ENCODE results near the gene ACAN. TPM values are rescaled to one million over a fixed set of nuclear protein-coding genes. Genes with fewer than 3 reads are reported as not detected.

ACAN gene
- total RNA-seq, 4 donors from 2014 or later, result 0.60 to 11.4 (median 1.8) TPM

DNA sequence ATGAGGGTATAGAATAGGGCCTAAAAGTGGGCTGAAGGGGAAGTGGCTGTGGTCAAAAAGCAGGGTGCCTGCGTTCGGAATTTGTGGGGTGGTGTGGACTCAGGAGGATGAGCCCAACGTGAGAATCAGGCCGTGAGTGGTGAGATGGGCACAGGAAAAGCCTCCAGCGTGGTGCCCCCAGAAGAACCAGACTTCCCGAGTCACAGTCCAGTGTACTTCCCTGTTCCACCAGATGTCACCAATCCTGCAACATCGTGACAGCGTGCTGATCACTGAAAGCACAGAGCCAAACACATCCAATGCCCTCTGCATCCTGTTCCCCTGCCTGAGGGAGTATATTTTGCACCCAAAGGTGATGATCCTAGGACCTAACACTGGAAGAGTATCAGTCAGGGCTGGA lies 20.8 kb upstream of the ACAN start:
- whole genome bisulfite sequencing, 2 donors, result 72 to 74% methylated on average over 8 of the region's 8 CpGs
- H3K27me3 ChIP-seq, result no peaks in the 10 kb centered on the region
- DNase-seq (ENCODE audit: low spot score in 2 of 2), result no peak

DNA sequence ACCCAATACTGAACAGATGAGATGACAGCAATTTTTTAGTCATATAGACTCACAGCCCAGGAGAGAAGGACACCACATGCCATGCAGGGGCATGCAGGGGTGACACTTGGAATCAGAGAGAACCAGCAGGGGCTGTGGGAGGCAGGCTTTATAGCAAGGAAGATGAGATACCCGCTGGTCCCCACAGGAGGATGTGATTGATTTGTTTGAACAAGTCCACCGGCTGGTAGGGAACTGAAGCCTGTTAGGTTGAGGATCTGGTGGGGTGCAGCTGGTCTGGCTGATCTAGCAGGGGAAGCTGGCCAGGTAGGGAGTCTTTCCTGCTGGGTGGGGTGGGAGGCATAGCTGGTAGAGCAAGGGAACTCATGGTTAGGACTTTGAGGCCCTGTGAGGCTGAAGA lies 18.0 kb upstream of the ACAN start:
- DNase-seq (ENCODE audit: low spot score in 2 of 2), result no peak
- WGBS, 2 donors, result 70 to 76% methylated on average over 2 of the region's 2 CpGs
- peaks cover 0 to 3% (median 0%) of the 10 kb centered on the region in 4 donors for H3K9me3 ChIP-seq
- no peaks in the 10 kb centered on the region for H3K36me3 ChIP-seq
- TF ChIP-seq, protein P1, sequence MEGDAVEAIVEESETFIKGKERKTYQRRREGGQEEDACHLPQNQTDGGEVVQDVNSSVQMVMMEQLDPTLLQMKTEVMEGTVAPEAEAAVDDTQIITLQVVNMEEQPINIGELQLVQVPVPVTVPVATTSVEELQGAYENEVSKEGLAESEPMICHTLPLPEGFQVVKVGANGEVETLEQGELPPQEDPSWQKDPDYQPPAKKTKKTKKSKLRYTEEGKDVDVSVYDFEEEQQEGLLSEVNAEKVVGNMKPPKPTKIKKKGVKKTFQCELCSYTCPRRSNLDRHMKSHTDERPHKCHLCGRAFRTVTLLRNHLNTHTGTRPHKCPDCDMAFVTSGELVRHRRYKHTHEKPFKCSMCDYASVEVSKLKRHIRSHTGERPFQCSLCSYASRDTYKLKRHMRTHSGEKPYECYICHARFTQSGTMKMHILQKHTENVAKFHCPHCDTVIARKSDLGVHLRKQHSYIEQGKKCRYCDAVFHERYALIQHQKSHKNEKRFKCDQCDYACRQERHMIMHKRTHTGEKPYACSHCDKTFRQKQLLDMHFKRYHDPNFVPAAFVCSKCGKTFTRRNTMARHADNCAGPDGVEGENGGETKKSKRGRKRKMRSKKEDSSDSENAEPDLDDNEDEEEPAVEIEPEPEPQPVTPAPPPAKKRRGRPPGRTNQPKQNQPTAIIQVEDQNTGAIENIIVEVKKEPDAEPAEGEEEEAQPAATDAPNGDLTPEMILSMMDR (IDR thresholded peaks at IDR 0.05), result no peak
- TF ChIP-seq POLR2A (IDR thresholded peaks at IDR 0.05), result no peak
- H3K4me1 ChIP-seq, result no peaks in the 10 kb centered on the region
- no peak overlapping the region for H3K4me3 ChIP-seq
- H3K27ac ChIP-seq, result no peak overlapping the region
- H3K27me3 ChIP-seq, result no peaks in the 10 kb centered on the region

More for the DNA sequence above, 20.8 kb upstream of the ACAN start:
- H3K9me3 ChIP-seq, result peaks cover 0 to 3% (median 0%) of the 10 kb centered on the region in 4 donors
- no peaks in the 10 kb centered on the region for H3K36me3 ChIP-seq
- H3K4me3 ChIP-seq, result no peak overlapping the region
- no peaks in the 10 kb centered on the region for H3K4me1 ChIP-seq
- H3K27ac ChIP-seq, result no peak overlapping the region
- TF ChIP-seq, protein P1 (IDR thresholded peaks at IDR 0.05), result no peak
- TF ChIP-seq POLR2A (IDR thresholded peaks at IDR 0.05), result no peak
- TF ChIP-seq EP300 (IDR thresholded peaks at IDR 0.05), result no peak

DNA sequence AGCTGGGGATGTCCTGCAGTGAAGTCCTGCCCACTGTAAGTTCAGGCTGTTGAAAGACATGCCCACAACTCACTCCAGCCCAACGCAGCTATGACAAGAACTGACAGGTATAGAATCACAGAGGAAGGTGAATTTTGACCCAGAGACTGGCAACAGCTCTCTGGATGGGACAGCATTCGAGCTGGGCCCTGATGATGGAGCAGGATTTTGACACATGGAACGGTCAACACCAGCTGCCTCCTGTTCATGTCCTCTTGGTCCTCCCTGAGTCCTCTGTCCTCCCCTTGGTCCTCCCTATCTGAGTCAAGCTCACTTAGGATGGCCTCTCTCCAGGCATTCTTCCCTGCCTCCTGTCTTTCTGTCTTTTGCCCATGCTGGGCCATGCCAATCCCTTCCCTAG lies 15.2 kb upstream of the ACAN start:
- H3K27ac ChIP-seq, result no peak overlapping the region
- peaks cover 0 to 3% (median 0%) of the 10 kb centered on the region in 4 donors for H3K9me3 ChIP-seq
- no peak overlapping the region for H3K4me3 ChIP-seq
- no peaks in the 10 kb centered on the region for H3K36me3 ChIP-seq
- TF ChIP-seq EP300 (IDR thresholded peaks at IDR 0.05) (no peak), POLR2A (IDR thresholded peaks at IDR 0.05) (no peak)
- TF ChIP-seq, protein P1 (IDR thresholded peaks at IDR 0.05), result no peak
- H3K4me1 ChIP-seq, result no peaks in the 10 kb centered on the region
- WGBS, 2 donors, result 75 to 82% methylated on average over 3 of the region's 3 CpGs
- DNase-seq (ENCODE audit: low spot score in 2 of 2), result no peak
- H3K27me3 ChIP-seq, result no peaks in the 10 kb centered on the region

- Histone ChIP-seq H3K4me1 (no peaks in the 10 kb centered on the region), H3K4me3 (no peak overlapping the region), H3K36me3 (no peaks in the 10 kb centered on the region), H3K27ac (no peak overlapping the region), H3K27me3 (no peaks in the 10 kb centered on the region), H3K9me3 (peaks cover 0 to 3% (median 0%) of the 10 kb centered on the region in 4 donors)
- peak in 1 of 2 donors; percentile 26 for DNase-seq (ENCODE audit: low spot score in 2 of 2)
- TF ChIP-seq EP300 (IDR thresholded peaks at IDR 0.05) (no peak), POLR2A (IDR thresholded peaks at IDR 0.05) (no peak)
- TF ChIP-seq, protein P1 (IDR thresholded peaks at IDR 0.05), result no peak
Measured at GRCh38 chr15:88788816-88789215, 14.4 kb upstream of the ACAN start.

DNA sequence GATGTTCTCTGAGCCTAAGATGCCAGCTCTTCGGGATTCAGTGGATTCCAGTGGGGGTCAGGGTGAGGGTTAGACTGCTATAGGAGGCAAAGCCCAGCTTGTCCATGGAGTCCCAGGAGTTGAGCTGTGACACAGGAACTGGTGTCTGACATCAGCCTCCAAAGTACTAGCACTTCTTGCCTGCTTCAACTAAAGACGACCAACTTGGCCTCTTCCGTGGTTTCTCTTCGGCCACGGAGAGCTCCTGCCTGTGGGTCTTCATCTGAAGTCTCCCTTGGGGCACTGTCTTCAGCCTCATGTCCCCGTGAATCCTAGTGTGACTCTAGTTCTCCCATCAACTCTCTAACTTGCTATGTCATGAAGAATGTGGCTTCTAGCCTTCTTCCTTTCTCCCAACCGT lies 12.8 kb upstream of the ACAN start:
- Histone ChIP-seq H3K9me3 (peaks cover 0 to 3% (median 0%) of the 10 kb centered on the region in 4 donors), H3K4me1 (no peaks in the 10 kb centered on the region), H3K27ac (no peak overlapping the region), H3K27me3 (no peaks in the 10 kb centered on the region), H3K36me3 (no peaks in the 10 kb centered on the region), H3K4me3 (no peak overlapping the region)
- TF ChIP-seq EP300 (IDR thresholded peaks at IDR 0.05) (no peak), POLR2A (IDR thresholded peaks at IDR 0.05) (no peak)
- TF ChIP-seq, protein P1 (IDR thresholded peaks at IDR 0.05), result no peak
- 90% methylated on average over 7 of the region's 7 CpGs for WGBS, 2 donors
- DNase-seq (ENCODE audit: low spot score in 2 of 2), result no peak

Measured in tibial nerve (tissue), 4 donors.